K562 (cell line): ENCODE data around the gene SDC1. TPM values are rescaled to one million over a fixed set of nuclear protein-coding genes. Genes with fewer than 3 reads are reported as not detected.

Experiments
- ATAC-seq: fragments of 200-7000 bp; cut with Tn5 transposase; 3 replicates; pipeline ENCODE4 v1.9.1; 2020; ENCODE audit warnings: moderate library complexity
- BruUV-seq: library from RNA; stranded (reverse); fragments of 400-500 nt; replicated peaks from 2 replicates; lab custom pipeline; 2021; lab: Mats Ljungman, UMichigan
- CTCF ChIA-PET: fragments of 300-600 bp; formaldehyde crosslinking; extraction: SDS; loops from one replicate; lab custom pipeline; 2021; ENCODE audit warnings: low intra/inter-chr PET ratio; lab: Yijun Ruan, JAX
- POLR2A ChIA-PET: fragments of 300-600, 350-650 bp; sonication (Branson Sonifier 250); formaldehyde crosslinking; extraction: SDS; loops from one replicate; lab custom pipeline; 2021; ENCODE audit warnings: antibody characterized with exemption, inconsistent platforms; lab: Yijun Ruan, JAX
- DNase-seq, 4 experiments: peaks; one replicate each; pipeline versions ENCODE4 v3.0.0 to v3.0.0-alpha.2; 2011 to 2018; ENCODE audit warnings: low spot score in 3 of 4, mixed read lengths in 3 of 4; ENCODE audit errors: extremely low read depth in 1 of 4
- FAIRE-seq: peaks from 2 replicates; lab custom pipeline; 2011; peaks lifted over from hg19 to GRCh38; lab: Jason Lieb, UNC
- H2AFZ ChIP-seq: 2 replicates; pipeline ENCODE4 v1.6.0; 2011; ENCODE audit warnings: low read depth, low read length, control low read depth, inconsistent platforms
- H3K27ac ChIP-seq: fragments of 200-600 bp; 3 replicates; pipeline ENCODE4 v1.8.0; 2011; ENCODE audit warnings: low read depth, mild to moderate bottlenecking, control low read depth, inconsistent platforms, low read length, moderate library complexity, mixed read lengths; ENCODE audit errors: extremely low read depth
- H3K27me3 ChIP-seq, 2 experiments: fragments of 300-600 bp in 1 of 2; 2 replicates in 1 of 2; 3 replicates in 1 of 2; pipeline versions ENCODE4 v1.6.0 to v1.8.0; 2011; ENCODE audit warnings: inconsistent platforms in 2 of 2, low read length in 2 of 2, mild to moderate bottlenecking in 1 of 2, mixed read lengths in 1 of 2, moderate library complexity in 1 of 2; ENCODE audit not compliant: control insufficient read depth in 2 of 2, insufficient read depth in 2 of 2
- H3K36me3 ChIP-seq: fragments of 300-600 bp; 3 replicates; pipeline ENCODE4 v1.8.0; 2011; ENCODE audit warnings: mild to moderate bottlenecking, low read length, inconsistent platforms; ENCODE audit not compliant: control insufficient read depth, insufficient read depth
- H3K4me1 ChIP-seq, 2 experiments: fragments of 200-600 bp in 1 of 2; replicated peaks in 1 of 2; 2 replicates in 1 of 2; 3 replicates in 1 of 2; pipeline versions ENCODE4 v1.5.1 to v1.8.0; 2011; ENCODE audit warnings: inconsistent platforms in 2 of 2, low read length in 2 of 2, mild to moderate bottlenecking in 1 of 2, mixed read lengths in 1 of 2, moderate library complexity in 1 of 2; ENCODE audit not compliant: control insufficient read depth in 2 of 2, insufficient read depth in 2 of 2
- H3K4me2 ChIP-seq: 2 replicates; pipeline ENCODE4 v1.6.1; 2011; ENCODE audit warnings: low read length, control low read depth, inconsistent platforms, mixed read lengths; ENCODE audit not compliant: insufficient read depth
- H3K4me3 ChIP-seq: fragments of 200-600 bp; sonication (generic), shearing (Covaris generic); 2 replicates; pipeline ENCODE4 v1.5.1; 2016; ENCODE audit warnings: control low read depth, inconsistent platforms
- H3K79me2 ChIP-seq: fragments of 200-600 bp; 3 replicates; pipeline ENCODE4 v1.8.0; 2011; ENCODE audit warnings: low read length, inconsistent platforms; ENCODE audit not compliant: control insufficient read depth, insufficient read depth
- H3K9ac ChIP-seq, 2 experiments: 2 replicates each; pipeline versions ENCODE4 v1.6.0 to v1.6.1; 2011; ENCODE audit warnings: low read depth in 2 of 2, low read length in 2 of 2, control low read depth in 1 of 2, inconsistent platforms in 1 of 2, mild to moderate bottlenecking in 1 of 2, mixed read lengths in 1 of 2; ENCODE audit not compliant: insufficient read depth in 1 of 2
- H3K9me1 ChIP-seq: one replicate; pipeline ENCODE4 v1.6.0; 2011; ENCODE audit warnings: inconsistent platforms, mild to moderate bottlenecking, low read length, moderate library complexity; ENCODE audit not compliant: control insufficient read depth, insufficient read depth
- H3K9me3 ChIP-seq: replicated peaks from 2 replicates; pipeline ENCODE4 v1.5.1; 2011; ENCODE audit warnings: low read depth, low read length, inconsistent platforms; ENCODE audit not compliant: control insufficient read depth, insufficient read depth
- H4K20me1 ChIP-seq: replicated peaks from 2 replicates; pipeline ENCODE4 v1.6.1; 2011; ENCODE audit warnings: low read length, inconsistent platforms, mixed read lengths; ENCODE audit not compliant: control insufficient read depth, insufficient read depth
- BRD9 ChIP-seq: fragments of 450-650 bp; IDR thresholded peaks from 2 replicates; pipeline ENCODE4 v1.6.1; 2018; ENCODE audit warnings: low read depth; ENCODE audit not compliant: partially characterized antibody
- DIDO1 ChIP-seq: fragments of 450-650 bp; IDR thresholded peaks from 2 replicates; pipeline ENCODE4 v1.6.1; 2016; ENCODE audit warnings: low read depth, missing biosample characterization, missing genetic modification characterization
- STAT6 ChIP-seq: sonication (generic); formaldehyde crosslinking; IDR thresholded peaks from 2 replicates; pipeline ENCODE4 v1.8.1; 2023; ENCODE audit warnings: mild to moderate bottlenecking, missing genetic modification reagents
- TSC22D4 ChIP-seq: fragments of 450-650 bp; IDR thresholded peaks from 2 replicates; pipeline ENCODE4 v1.6.1; 2016; ENCODE audit warnings: missing genetic modification characterization, missing biosample characterization, control low read depth
- U2AF2 ChIP-seq: fragments of 200-400 bp; formaldehyde crosslinking; optimal IDR thresholded peaks from 2 replicates; pipeline ENCODE3; 2017; ENCODE audit warnings: low read depth, mild to moderate bottlenecking, low read length
- ZFX ChIP-seq: sonication (generic); formaldehyde crosslinking; IDR thresholded peaks from 2 replicates; pipeline ENCODE4 v1.8.0; 2022; ENCODE audit warnings: mild to moderate bottlenecking, missing genetic modification reagents, moderate library complexity
- WGBS: fragments of 100-300 bp; shearing (Covaris generic); methylation state at CpG from one replicate; pipeline ENCODE4 v1.1.6; 2016; ENCODE audit warnings: low coverage, mixed read lengths; ENCODE audit not compliant: insufficient coverage; ENCODE audit errors: missing lambda C conversion rate; 5-methylcytosine and 5-hydroxymethylcytosine counted together
- in situ Hi-C: fragments of 300-500 bp; cut with MboI; formaldehyde crosslinking; loops from 4 replicates; pipeline ENCODE4 v1.15.0; 2018; ENCODE audit warnings: inconsistent platforms, mixed read lengths
- intact Hi-C: fragments of 100-400 bp; cut with micrococcal nuclease; formaldehyde crosslinking; loops from 2 replicates; pipeline ENCODE4 v1.14.2; 2022
- polyA plus RNA-seq, 8 experiments: library from polyadenylated mRNA; depleted of rRNA in 4 of 8; stranded (reverse) in 5 of 8; unstranded in 3 of 8; fragments of >200 nt; fragmentation: Nextera tagmentation in 2 of 8; fragmentation: Illumina TruSeq in 1 of 8; extraction: Ambion mirVana in 2 of 8; extraction: Trizol in 1 of 8; gene quantifications; 2 replicates each; pipeline versions ENCODE4 v1.2.1 to v1.2.3, GENCODE V29; 2011 to 2014; ENCODE audit warnings: inconsistent platforms in 1 of 8, missing spikeins in 1 of 8
- total RNA-seq, 7 experiments: library from RNA; depleted of rRNA in 6 of 7; stranded (reverse); fragments of >200 nt in 6 of 7; fragmentation: Illumina TruSeq in 2 of 7; extraction: Trizol in 2 of 7; gene quantifications; 2 replicates each; pipeline versions ENCODE4 v1.2.1 to v1.2.3, GENCODE V29; 2011 to 2021; ENCODE audit warnings: low replicate concordance in 1 of 7

SDC1 gene
- total and polyA plus RNA-seq, 9 of the 15 experiments (the other 6 are each of a cell fraction or from before 2014, with no cell fraction given) = 0.06 to 2.7 (median 0.49) TPM

- TF ChIP-seq STAT6 (CRISPR knock-in tag) (no peak), U2AF2 (no peak), ZFX (CRISPR knock-in tag) (no peak)
- TF ChIP-seq, all 486 proteins: peak for 0
Observed at GRCh38 chr2:20174410-20174809, 50.5 kb downstream of the SDC1 start (continued).

DNA sequence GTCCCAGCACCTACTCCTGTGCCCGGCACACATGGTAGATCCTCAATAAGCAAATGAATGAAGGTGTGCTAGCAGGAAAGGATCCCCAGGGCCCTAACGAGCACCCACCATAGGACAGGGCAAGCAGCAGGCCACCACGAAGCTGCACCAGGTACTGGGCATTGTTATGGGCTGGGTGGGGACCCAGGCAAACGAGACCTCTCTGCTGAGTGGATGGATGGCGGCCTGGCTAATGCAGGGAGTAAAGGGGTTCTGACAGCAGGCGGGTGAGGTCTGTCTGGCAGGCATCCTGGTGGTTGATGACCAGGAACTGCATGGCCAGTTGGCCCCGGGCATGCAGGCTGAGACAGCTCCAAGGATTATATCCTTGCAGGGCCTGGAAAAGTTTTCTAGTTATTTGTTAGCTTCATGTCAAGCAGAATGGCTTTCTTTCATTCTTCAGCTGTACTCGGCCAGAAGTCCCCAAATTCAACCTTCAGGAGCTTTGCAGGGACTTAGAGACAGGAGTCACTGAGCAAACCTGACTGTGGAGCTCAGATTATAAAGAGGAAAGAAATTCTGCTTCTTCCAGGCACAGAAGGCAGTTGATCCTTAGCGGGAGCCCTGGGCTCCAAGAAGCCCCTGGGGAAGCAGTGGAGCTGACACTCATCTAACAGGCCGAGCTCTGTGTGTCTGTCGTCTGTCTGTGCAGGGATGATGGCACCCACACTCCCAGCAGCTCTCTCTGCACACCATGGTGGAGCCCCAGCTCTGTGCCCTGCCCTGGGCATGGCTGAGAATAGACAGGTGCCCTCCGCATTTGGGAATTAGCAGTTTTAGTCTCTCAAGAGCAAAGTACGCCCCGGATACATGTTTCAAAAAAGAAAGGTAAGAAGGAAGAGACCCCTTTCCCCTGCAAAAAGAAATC is 51.2 kb downstream of the SDC1 start:
- no peak overlapping the region; a peak in 1 of 4 replicates for H3K9ac ChIP-seq
- H3K27me3 ChIP-seq = peaks cover 12 to 73% of the 10 kb centered on the region in 2 experiments
- no peak overlapping the region for H2AFZ ChIP-seq
- DNase-seq = no peak
- no peaks in the 10 kb centered on the region for H3K79me2 ChIP-seq
- no peak for TF ChIP-seq DIDO1 (tag)
- no peak for TF ChIP-seq TSC22D4 (tag)
- TF ChIP-seq BRD9 = no peak
- H3K9me3 ChIP-seq = no peaks in the 10 kb centered on the region
- POLR2A ChIA-PET = interaction anchor here (1.1 kb wide), 1 partner anchor 12 kb away, joined by 8 read pairs; no protein-coding TSS in a partner anchor
- H3K4me3 ChIP-seq = no peak overlapping the region
- ATAC-seq = no peak
- H3K4me2 ChIP-seq = no peak overlapping the region
- H3K4me1 ChIP-seq = peaks cover 4 to 7% of the 10 kb centered on the region in 2 experiments; a peak in 4 of 5 replicates
- H3K27ac ChIP-seq = no peak overlapping the region
- in situ Hi-C loops = no loop called here
- no peaks in the 10 kb centered on the region for H3K9me1 ChIP-seq
- intact Hi-C loops = no loop called here
- H4K20me1 ChIP-seq = no peaks in the 10 kb centered on the region
- CTCF ChIA-PET = no interaction called here
- no TSS peak for BruUV-seq
- 2% methylated on average over 14 of the region's 14 CpGs for WGBS
- FAIRE-seq = no peak
- H3K36me3 ChIP-seq = no peaks in the 10 kb centered on the region
